GM20431 (cell line): ENCODE measurements around the gene MITF.
"Not testable (repeated sequence)": the region's sequence is repeated elsewhere in the genome, so short reads cannot be mapped to it uniquely, and the experiment has no call there.

Source experiments
- in situ Hi-C: fragments of 300-500 bp; cut with MseI, MboI; formaldehyde crosslinking; loops from one replicate; pipeline ENCODE4 v1.15.0; 2020; ENCODE audit warnings: low sequenced_read_pairs; ENCODE audit not compliant: unreplicated experiment

MITF gene

GRCh38 chr3:69781593-69781992 is 42.3 kb downstream of the MITF start:
- in situ Hi-C loops, result no loop called here

DNA sequence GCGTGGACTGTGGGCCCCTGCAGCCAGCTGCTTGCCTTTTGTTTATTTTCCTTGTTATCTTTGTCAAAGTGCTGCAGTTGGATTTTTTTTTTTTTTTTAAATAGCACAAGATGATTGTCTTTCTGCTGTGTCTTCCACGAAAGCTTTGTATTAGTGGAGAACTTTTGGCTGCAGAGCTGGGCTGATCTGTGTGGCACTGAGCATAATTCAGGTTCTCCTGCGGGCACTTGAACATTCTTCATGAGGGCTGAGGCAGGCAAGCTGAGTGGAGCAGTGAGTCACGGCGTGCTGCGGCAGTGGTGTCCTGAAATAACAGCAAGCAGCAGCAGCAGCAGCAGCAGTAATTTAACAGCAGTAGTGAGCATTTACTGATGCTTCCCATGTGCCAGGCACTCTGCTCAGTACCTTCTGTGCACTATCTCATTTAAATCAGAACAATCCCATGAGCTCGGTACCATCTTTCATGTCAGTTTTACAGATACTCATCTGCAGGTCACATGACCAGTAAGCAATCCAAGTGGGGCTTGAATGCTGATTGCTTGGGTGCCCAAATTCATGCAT is 45.8 kb downstream of the MITF start:
- in situ Hi-C loops, result no loop called here

- in situ Hi-C loops, result no loop called here
These were observed 46.6 kb downstream of the MITF start for GRCh38 chr3:69785769-69786320.

- in situ Hi-C loops, result no loop called here
These were observed 47.6 kb downstream of the MITF start for GRCh38 chr3:69786854-69787253.

- in situ Hi-C loops, result no loop called here
These were observed 48.3 kb downstream of the MITF start for GRCh38 chr3:69787436-69788168.

DNA sequence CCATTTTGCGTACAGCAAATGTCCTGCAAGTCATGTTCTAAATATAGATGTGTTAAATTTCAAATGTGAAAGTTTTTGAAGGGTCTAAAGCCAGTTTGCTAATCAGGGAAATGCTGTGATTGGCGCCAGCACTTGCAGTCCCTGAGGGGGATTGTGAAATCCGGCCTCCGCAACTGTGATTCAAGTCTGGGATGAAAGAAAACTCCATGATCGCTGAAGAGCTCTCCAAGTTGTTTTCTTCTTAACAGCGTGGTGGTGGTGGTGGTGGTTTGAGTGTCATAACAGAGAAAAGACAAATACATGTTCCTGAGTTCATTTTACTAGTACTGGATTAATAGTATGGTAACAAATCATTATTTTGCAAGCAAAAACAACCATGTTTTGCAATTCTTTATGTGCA is 51.8 kb downstream of the MITF start:
- in situ Hi-C loops, result no loop called here

DNA sequence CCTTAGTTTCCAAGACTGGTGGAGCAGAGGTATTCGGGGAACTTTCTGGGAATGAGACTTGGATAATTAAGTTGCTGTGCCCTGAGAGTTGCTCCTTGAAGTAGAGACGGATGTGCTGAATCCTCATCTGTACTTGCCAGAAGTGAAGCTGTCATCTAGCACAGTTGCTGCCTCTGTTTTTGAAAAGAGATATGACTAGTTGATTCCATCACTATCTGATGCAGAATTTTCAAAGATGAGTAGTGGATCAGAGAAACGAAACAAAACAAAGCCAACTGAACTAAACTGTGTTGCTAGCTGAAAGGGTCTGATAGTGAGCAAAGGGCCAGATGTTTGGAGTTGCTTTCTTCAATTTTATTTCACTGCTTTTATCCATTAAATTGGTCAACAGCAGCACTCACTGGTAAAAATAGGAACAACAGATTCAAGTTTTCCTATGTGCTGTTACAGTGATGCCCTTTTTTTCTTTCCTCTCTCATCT is 52.7 kb downstream of the MITF start:
- in situ Hi-C loops, result no loop called here

GRCh38 chr3:69796126-69796525 is 56.9 kb downstream of the MITF start:
- in situ Hi-C loops, result not testable (repeated sequence)

GRCh38 chr3:69803681-69804270 is 64.5 kb downstream of the MITF start:
- in situ Hi-C loops, result no loop called here

GRCh38 chr3:69805491-69805890 is 66.2 kb downstream of the MITF start:
- in situ Hi-C loops, result no loop called here

GRCh38 chr3:69806735-69807438 is 67.6 kb downstream of the MITF start:
- in situ Hi-C loops, result no loop called here

DNA sequence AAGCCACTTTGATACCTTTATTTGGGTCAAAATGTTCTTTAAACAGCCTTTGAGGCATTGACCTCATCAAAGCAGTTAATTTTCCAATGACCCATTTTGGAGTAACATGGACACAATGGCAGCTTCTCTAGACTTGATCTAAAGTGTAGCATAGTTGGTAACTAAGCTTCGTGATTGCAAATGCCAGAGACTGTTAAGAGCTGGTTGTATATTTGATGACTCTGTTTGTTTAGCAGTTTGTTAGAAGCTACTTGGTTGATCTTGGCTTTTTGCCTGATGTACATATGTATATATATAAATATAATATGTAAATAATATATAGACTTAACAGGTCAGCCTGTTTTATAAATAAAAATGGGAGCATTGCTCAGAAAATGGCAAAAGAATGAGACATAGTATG is 68.4 kb downstream of the MITF start:
- in situ Hi-C loops, result no loop called here

- in situ Hi-C loops, result no loop called here
These were observed 70.0 kb downstream of the MITF start for GRCh38 chr3:69809076-69809835.

- in situ Hi-C loops, result no loop called here
These were observed 72.5 kb downstream of the MITF start for GRCh38 chr3:69811452-69812401.

GRCh38 chr3:69815970-69816369 is 76.7 kb downstream of the MITF start:
- in situ Hi-C loops, result no loop called here

GRCh38 chr3:69817988-69818387 is 78.7 kb downstream of the MITF start:
- in situ Hi-C loops, result no loop called here

- in situ Hi-C loops, result no loop called here
These were observed 80.0 kb downstream of the MITF start for GRCh38 chr3:69819282-69819681.

DNA sequence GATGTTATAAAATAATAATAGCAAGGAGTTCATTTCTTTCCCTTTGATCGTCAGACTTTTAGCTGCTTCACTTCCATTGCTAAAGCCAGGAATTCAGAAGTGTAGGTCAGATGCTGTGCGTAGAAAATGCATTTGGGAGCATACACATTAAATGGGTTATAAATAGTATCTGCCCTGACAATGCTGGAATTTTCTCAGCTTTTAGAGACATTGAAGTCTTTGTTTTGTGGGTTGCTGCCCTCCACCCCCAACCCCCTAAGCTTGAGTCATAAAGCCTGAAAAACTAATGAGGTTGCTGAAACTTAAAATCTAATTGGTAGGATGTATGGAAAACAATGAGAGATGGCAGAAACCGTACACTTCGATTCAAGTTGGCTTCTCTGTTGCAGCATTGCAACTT is 81.9 kb downstream of the MITF start:
- in situ Hi-C loops, result no loop called here

DNA sequence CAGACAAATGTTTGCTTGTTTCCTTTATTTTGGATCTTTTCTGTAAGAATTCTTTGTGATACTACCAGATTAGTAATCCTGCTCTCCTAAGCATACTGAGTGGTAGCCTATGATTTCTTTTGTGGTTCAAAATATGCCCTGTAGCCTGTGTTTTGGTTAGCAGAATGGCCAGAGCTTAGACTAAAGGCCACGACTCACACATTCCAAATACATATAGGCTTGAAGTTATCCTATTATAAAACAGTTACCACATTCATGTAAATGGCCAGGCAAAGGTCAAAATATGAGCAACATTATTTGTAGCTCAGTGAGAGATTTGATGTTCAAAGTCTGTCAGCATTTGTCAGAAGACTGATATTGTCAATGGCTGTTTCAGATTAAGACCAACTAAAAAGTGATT is 84.5 kb downstream of the MITF start:
- in situ Hi-C loops, result no loop called here
